Bronchial epithelial cell (primary cell): Measurements from ENCODE around the gene KHK. TPM values are rescaled to one million over a fixed set of nuclear protein-coding genes. Genes with fewer than 3 reads are reported as not detected.

Experiments
- DNase-seq: peaks from one replicate; pipeline ENCODE4 v3.0.0-alpha.2; 2010; ENCODE audit warnings: low read depth
- FAIRE-seq: peaks from 2 replicates; lab custom pipeline; 2011; peaks lifted over from hg19 to GRCh38; lab: Jason Lieb, UNC
- H3K27me3 ChIP-seq: 2 replicates; pipeline ENCODE4 v1.5.1; 2011; ENCODE audit warnings: low read length; ENCODE audit not compliant: control insufficient read depth, insufficient read depth
- H3K36me3 ChIP-seq: 2 replicates; pipeline ENCODE4 v1.5.1; 2011; ENCODE audit warnings: low read length; ENCODE audit not compliant: control insufficient read depth, insufficient read depth
- H3K4me3 ChIP-seq: 2 replicates; pipeline ENCODE4 v1.5.1; 2011; ENCODE audit warnings: mild to moderate bottlenecking, low read depth, low read length, control low read depth
- total RNA-seq: library from RNA; depleted of rRNA; stranded (reverse); fragments of >200 nt; gene quantifications from 2 replicates; pipeline ENCODE4 v1.2.1, GENCODE V29; 2014
- TF ChIP-seq, protein P1 (sequence below): IDR thresholded peaks from 2 replicates; pipeline ENCODE4 v1.5.1; 2011; ENCODE audit warnings: mild to moderate bottlenecking, moderate library complexity, low read length, control low read depth, inconsistent platforms; ENCODE audit not compliant: insufficient read depth, severe bottlenecking

The KHK gene
- total RNA-seq, 1 donor from 2014 or later = 0.53 TPM

DNA sequence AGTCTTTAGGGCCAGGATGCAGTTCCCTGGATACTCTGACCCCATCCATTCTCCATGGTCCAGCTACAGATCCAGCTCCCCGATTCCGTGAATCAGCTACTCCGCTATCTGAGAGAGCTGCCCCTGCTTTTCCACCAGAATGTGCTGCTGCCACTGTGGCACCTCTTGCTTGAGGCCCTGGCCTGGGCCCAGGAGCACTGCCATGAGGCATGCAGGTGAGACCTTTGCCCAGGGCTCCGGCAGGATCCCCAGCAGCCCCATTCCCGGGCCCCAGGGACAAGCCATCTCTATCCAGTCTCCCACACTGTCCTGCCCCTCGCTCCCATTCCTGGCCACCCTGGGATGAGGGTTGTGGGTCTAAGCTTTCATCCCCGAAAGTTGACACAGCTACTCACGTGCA, 46.3 kb upstream of the KHK start:
- DNase-seq = no peak
- FAIRE-seq = no peak

GRCh38 chr2:27041752-27042151, 44.8 kb upstream of the KHK start:
- Histone ChIP-seq H3K27me3 (no peaks in the 10 kb centered on the region), H3K4me3 (no peak overlapping the region), H3K36me3 (peaks cover 28% of the 10 kb centered on the region)
- FAIRE-seq = no peak
- no peak for DNase-seq
- TF ChIP-seq, protein P1, sequence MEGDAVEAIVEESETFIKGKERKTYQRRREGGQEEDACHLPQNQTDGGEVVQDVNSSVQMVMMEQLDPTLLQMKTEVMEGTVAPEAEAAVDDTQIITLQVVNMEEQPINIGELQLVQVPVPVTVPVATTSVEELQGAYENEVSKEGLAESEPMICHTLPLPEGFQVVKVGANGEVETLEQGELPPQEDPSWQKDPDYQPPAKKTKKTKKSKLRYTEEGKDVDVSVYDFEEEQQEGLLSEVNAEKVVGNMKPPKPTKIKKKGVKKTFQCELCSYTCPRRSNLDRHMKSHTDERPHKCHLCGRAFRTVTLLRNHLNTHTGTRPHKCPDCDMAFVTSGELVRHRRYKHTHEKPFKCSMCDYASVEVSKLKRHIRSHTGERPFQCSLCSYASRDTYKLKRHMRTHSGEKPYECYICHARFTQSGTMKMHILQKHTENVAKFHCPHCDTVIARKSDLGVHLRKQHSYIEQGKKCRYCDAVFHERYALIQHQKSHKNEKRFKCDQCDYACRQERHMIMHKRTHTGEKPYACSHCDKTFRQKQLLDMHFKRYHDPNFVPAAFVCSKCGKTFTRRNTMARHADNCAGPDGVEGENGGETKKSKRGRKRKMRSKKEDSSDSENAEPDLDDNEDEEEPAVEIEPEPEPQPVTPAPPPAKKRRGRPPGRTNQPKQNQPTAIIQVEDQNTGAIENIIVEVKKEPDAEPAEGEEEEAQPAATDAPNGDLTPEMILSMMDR = no peak

More for the DNA sequence above, 46.3 kb upstream of the KHK start:
- H3K27me3 ChIP-seq = no peaks in the 10 kb centered on the region
- H3K4me3 ChIP-seq = no peak overlapping the region
- H3K36me3 ChIP-seq = peaks cover 38% of the 10 kb centered on the region
- TF ChIP-seq, protein P1 = no peak

DNA sequence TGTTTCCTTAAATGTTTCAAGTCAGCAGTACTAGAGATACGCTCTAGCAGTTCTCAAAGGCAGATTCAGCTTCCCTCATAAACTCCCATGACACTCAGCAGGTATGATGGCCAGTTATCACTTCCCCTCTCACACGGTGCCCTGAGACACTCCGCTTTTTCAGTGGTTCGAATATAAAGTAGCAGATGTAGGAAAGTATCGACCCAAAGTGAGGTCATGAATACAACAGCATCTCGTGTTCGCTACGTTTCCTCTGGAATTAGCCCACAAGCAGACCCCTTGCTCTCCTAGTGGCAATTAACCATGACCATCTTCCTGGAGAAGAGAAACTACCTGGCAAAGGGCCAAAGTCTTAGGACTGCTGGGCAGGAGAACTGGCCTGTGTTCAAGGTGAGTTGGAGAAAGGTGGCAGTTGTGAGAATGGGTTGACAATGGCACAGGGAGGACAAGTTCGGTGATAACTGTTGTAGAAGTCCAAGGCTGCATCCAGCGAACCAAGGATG, 44.4 kb upstream of the KHK start:
- TF ChIP-seq, protein P1 = no peak
- no peak for FAIRE-seq

DNA sequence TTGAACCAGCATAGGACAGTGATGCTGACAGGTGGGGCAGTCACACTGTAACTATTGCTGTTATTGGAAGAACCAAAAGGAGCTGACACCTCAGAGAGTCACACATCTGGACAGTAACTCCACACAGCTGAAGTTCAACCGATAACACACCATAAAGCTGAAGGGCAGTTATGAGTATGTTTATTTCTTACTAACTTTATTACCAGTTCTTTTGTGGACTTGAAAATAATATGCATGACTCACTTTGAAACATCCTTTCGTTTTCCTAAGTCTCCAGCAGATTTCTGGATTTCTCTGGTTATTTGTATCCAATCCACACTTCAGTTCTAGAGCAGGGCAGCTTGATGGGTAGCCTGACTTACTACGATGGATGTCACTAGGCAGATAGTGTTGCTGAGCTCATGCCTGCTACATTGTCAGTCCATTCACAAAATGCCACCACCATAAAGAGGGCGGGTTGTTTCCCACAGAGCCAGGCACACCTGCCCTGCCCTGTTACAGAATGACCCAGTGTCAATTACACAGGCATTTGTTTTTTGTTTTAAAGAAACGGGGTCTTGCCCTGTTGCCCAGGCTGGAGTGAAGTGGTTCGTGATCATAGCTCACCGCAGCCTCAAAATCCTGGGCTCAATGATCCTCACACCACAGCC, 43.5 kb upstream of the KHK start:
- TF ChIP-seq, protein P1 = no peak
- DNase-seq = no peak
- Histone ChIP-seq H3K27me3 (no peaks in the 10 kb centered on the region), H3K36me3 (peaks cover 15% of the 10 kb centered on the region), H3K4me3 (no peak overlapping the region)
- no peak for FAIRE-seq

More for the DNA sequence above, 44.4 kb upstream of the KHK start:
- Histone ChIP-seq H3K4me3 (no peak overlapping the region), H3K36me3 (peaks cover 24% of the 10 kb centered on the region), H3K27me3 (no peaks in the 10 kb centered on the region)
- no peak for DNase-seq

- FAIRE-seq (no peak), DNase-seq (no peak)
- H3K36me3 ChIP-seq = peaks cover 3% of the 10 kb centered on the region
- TF ChIP-seq, protein P1 = no peak
- no peaks in the 10 kb centered on the region for H3K27me3 ChIP-seq
- peak overlapping the region; percentile 83 for H3K4me3 ChIP-seq
These were observed 36.9 kb upstream of the KHK start for GRCh38 chr2:27049422-27050280.
